GM12891 (cell line): ENCODE measurements around the gene NT5DC1.
A peak's percentile ranks its signal among the peaks of the same experiment; 100 is the strongest.

Experiments used
- DNase-seq: peaks from one replicate; pipeline ENCODE4 v3.0.0; 2011; ENCODE audit warnings: low spot score; ENCODE audit not compliant: insufficient read length
- FAIRE-seq: peaks from 2 replicates; lab custom pipeline; 2011; peaks lifted over from hg19 to GRCh38; lab: Jason Lieb, UNC
- PAX5 ChIP-seq: IDR thresholded peaks from 2 replicates; pipeline ENCODE4 v1.6.1; 2011; ENCODE audit warnings: low read length, moderate library complexity, mild to moderate bottlenecking; ENCODE audit not compliant: insufficient read depth, severe bottlenecking
- POLR2A ChIP-seq: IDR thresholded peaks from 2 replicates; pipeline ENCODE4 v1.6.1; 2011; ENCODE audit warnings: low read depth, low read length, control low read depth
- POLR2AphosphoS5 ChIP-seq: IDR thresholded peaks from 2 replicates; pipeline ENCODE4 v1.6.1; 2011; ENCODE audit warnings: low read depth, low read length, control low read depth
- POU2F2 ChIP-seq: IDR thresholded peaks from 2 replicates; pipeline ENCODE4 v1.6.1; 2011; ENCODE audit warnings: low read depth, mild to moderate bottlenecking, control low read depth, low read length, moderate library complexity
- SPI1 ChIP-seq: IDR thresholded peaks from 2 replicates; pipeline ENCODE4 v1.6.1; 2011; ENCODE audit warnings: low read depth, low read length, control low read depth
- TAF1 ChIP-seq: IDR thresholded peaks from 2 replicates; pipeline ENCODE4 v1.6.1; 2011; ENCODE audit warnings: low read depth, low read length, control low read depth

The NT5DC1 gene

DNA sequence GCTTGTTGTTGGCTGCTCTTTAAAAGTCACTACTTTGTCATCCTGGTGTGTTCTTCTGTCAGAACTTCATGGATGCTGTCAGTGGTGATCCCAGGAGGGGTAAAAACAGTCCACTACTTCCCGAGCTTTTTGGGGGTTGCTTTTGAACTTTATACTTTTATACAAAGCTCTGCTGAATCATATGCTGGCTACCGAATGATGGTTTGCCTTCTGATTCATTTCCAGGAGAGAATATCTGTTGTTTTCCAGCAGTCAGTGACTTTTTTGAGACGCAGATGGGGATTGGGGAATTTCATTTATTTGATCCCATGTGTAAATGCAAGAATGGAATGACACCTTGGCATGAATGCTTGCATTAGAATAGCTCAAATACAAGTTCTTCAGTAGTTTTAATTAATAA is 58.0 kb downstream of the NT5DC1 start:
- DNase-seq (no peak), FAIRE-seq (no peak)
- TF ChIP-seq PAX5 (no peak), POU2F2 (no peak), SPI1 (no peak), POLR2A (no peak), TAF1 (no peak), POLR2AphosphoS5 (no peak)

- TF ChIP-seq SPI1 (no peak), TAF1 (no peak), POLR2A (no peak), POU2F2 (no peak), PAX5 (no peak), POLR2AphosphoS5 (no peak)
- DNase-seq = no peak
- no peak for FAIRE-seq
Observed at GRCh38 chr6:116159782-116160524, 59.3 kb downstream of the NT5DC1 start.

GRCh38 chr6:116165596-116165995 is 64.9 kb downstream of the NT5DC1 start:
- DNase-seq (no peak), FAIRE-seq (no peak)
- TF ChIP-seq POLR2A (no peak), SPI1 (no peak), TAF1 (no peak), POLR2AphosphoS5 (no peak), POU2F2 (no peak), PAX5 (no peak)

- no peak for TF ChIP-seq POU2F2
- TF ChIP-seq SPI1 = no peak
- no peak for TF ChIP-seq POLR2A
- TF ChIP-seq POLR2AphosphoS5 = no peak
- no peak for TF ChIP-seq TAF1
- no peak for TF ChIP-seq PAX5
- FAIRE-seq (no peak), DNase-seq (no peak)
Observed at GRCh38 chr6:116166369-116166768, 65.7 kb downstream of the NT5DC1 start.

DNA sequence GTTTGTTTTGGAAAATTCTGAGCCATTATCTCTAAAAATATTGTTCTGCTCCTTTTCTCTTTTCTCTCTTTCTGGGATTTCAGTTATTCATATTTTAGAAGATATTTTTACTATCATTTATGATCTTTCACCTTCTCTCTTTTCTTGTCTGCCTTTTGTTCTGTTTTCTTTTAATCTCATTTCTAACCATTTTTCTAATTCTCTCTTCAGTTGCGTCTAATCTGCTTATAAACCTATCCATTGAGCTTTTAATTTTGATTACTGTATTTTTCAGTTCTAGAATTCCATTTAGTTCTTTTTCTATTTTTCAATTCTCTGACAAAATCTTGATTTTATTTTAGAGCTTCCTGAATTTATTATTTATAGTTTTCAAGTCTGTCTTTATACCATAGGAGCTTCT is 67.5 kb downstream of the NT5DC1 start:
- DNase-seq = no peak
- no peak for FAIRE-seq
- TF ChIP-seq POU2F2 = no peak
- TF ChIP-seq PAX5 = no peak
- no peak for TF ChIP-seq POLR2AphosphoS5
- no peak for TF ChIP-seq SPI1
- no peak for TF ChIP-seq POLR2A

DNA sequence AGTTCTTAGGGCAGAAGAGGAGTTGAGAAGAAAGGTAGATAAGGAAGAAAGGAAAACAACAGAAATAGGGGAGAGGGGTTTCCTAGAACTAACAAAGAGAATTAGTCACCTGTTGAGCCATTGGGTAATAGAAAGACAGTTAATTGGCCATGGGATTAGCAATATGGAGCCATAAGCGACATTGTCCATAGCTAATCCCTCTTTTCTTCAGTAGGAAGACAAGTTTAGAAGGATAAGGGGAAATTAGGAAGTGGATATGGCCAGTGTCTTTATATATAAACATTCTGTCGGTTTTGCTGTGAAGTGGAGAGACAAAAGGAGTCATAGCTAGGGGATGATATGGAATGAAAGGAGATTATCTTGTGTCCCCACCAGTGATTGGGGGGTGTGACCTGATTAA is 69.2 kb downstream of the NT5DC1 start:
- DNase-seq = no peak
- no peak for FAIRE-seq
- no peak for TF ChIP-seq SPI1
- TF ChIP-seq PAX5 = no peak
- TF ChIP-seq POLR2AphosphoS5 = no peak
- no peak for TF ChIP-seq TAF1
- no peak for TF ChIP-seq POU2F2
- no peak for TF ChIP-seq POLR2A

DNA sequence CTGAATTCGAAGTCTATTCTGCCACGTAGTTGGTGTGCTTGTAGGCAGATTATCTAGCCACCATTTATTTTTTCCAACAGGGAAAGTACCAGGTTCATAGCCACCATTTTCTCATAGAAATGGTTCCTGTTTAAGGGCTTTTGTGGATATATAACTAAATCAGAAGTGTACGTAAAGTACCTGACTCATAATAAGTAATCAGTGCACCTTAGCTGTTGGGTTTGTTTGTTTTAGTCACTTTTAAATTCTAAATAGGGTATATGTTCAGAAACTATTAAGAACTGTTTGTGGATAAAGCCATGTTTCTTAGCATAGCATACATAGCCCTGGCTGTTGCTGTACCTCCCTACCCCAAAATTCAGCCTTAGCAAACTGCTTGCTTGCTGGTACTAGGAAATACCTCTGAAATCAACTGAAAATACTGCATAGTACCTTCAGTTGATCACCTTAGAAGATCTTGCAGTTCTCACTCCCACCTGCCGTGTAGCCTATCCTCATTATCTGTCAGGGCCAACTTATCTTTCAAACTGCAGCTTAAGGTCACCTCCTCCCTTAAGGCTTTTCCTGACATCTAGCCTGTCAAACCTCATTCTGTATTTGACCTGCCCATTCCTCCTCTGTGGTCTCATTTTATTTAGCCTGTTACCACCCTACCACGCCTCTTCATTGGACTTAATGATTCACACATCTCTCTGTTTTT is 69.9 kb downstream of the NT5DC1 start:
- TF ChIP-seq TAF1 = no peak
- no peak for TF ChIP-seq PAX5
- no peak for TF ChIP-seq POU2F2
- TF ChIP-seq POLR2A = no peak
- TF ChIP-seq POLR2AphosphoS5 = no peak
- TF ChIP-seq SPI1 = no peak
- peak; percentile 31 for FAIRE-seq
- DNase-seq = no peak

DNA sequence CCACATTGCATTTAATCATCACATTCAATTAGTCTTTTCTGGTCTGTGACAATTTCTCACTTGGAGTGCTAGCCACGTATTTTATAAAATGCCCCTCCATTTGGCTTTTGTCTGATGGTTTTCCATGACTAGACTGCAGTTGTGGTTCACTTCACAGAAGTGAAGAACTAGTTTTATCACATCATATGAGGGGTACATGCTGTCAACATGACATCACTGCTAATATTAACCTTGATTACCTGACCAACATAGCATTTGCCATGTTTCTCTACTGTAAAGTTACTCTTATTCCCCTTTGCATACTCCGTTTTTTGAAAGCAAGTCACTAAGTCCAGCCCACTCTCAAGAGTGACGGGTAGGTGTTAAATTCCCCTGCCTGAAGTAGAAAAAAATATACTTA is 73.3 kb downstream of the NT5DC1 start:
- DNase-seq = no peak
- FAIRE-seq = peak; percentile 13
- TF ChIP-seq POU2F2 (no peak), SPI1 (no peak), POLR2AphosphoS5 (no peak), POLR2A (no peak)

DNA sequence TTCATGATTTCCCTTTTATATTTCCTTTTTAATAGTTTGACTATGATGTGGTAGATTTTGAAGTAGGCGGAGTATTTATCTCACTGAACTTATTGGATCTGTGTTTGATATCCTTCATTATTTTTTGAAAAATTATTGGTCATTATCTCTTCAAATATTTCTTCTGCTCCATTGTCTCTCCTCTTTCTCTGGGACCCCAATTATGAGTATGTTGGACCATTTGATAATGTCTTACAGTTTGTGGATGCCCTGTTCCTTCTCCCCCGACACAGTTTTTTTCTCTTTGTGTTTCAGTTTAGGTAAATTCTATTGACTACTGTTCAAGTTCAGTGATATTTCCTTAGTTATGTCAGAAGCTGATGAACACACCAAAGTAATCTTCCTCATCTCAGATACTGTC is 74.7 kb downstream of the NT5DC1 start:
- TF ChIP-seq POU2F2 (no peak), TAF1 (no peak), POLR2AphosphoS5 (no peak), SPI1 (no peak), PAX5 (no peak), POLR2A (no peak)
- FAIRE-seq = no peak
- DNase-seq = no peak
